NCI-H1694 (cell line): ENCODE data around the gene IER3IP1.
A peak's percentile ranks its signal among the peaks of the same experiment; 100 is the strongest.
"Not testable (repeated sequence)": the region's sequence is repeated elsewhere in the genome, so short reads cannot be mapped to it uniquely, and the experiment has no call there.

Source experiments
- DNase-seq: peaks from one replicate; lab custom pipeline; 2025; lab: John Stamatoyannopoulos, UW

The IER3IP1 gene

GRCh38 chr18:47175898-47176575, at the start of gene IER3IP1:
TSS of gene IER3IP1 (minus strand) at chr18:47176364. CDS start at chr18:47176277, 87 bp downstream.
- DNase-seq: peak; percentile 37

- peak; percentile 63 for DNase-seq
Observed at GRCh38 chr18:47215554-47216138, 39.5 kb upstream of the IER3IP1 start.

- DNase-seq: no peak
Observed at GRCh38 chr18:47209171-47209570, 33.0 kb upstream of the IER3IP1 start.

- no peak for DNase-seq
Observed at GRCh38 chr18:47206945-47207637, 30.9 kb upstream of the IER3IP1 start.

- DNase-seq: peak; percentile 34
Observed at GRCh38 chr18:47204908-47205522, 28.9 kb upstream of the IER3IP1 start.

GRCh38 chr18:47203626-47204464, 27.7 kb upstream of the IER3IP1 start:
- DNase-seq: no peak

GRCh38 chr18:47195961-47196360, 19.8 kb upstream of the IER3IP1 start:
- DNase-seq: not testable (repeated sequence)

GRCh38 chr18:47191961-47192360, 15.8 kb upstream of the IER3IP1 start:
- no peak for DNase-seq

- DNase-seq: no peak
Observed at GRCh38 chr18:47187721-47188120, 11.6 kb upstream of the IER3IP1 start.

- no peak for DNase-seq
Observed at GRCh38 chr18:47184419-47185050, 8.4 kb upstream of the IER3IP1 start.

- DNase-seq: not testable (repeated sequence)
Observed at GRCh38 chr18:47182156-47182555, 6.0 kb upstream of the IER3IP1 start.

- no peak for DNase-seq
Observed at GRCh38 chr18:47180765-47181164, 4.6 kb upstream of the IER3IP1 start.

GRCh38 chr18:47179520-47179919, 3.4 kb upstream of the IER3IP1 start:
- DNase-seq: peak; percentile 28

GRCh38 chr18:47175283-47175897, 774 bp downstream of the IER3IP1 start:
- DNase-seq: no peak

- no peak for DNase-seq
Observed at GRCh38 chr18:47174545-47175116, 1.5 kb downstream of the IER3IP1 start.

GRCh38 chr18:47172476-47172875, 3.7 kb downstream of the IER3IP1 start:
- DNase-seq: no peak

- DNase-seq: no peak
Observed at GRCh38 chr18:47168913-47169312, 7.3 kb downstream of the IER3IP1 start.

GRCh38 chr18:47168509-47168908, 7.7 kb downstream of the IER3IP1 start:
- DNase-seq: no peak

- no peak for DNase-seq
Observed at GRCh38 chr18:47166294-47166693, 9.9 kb downstream of the IER3IP1 start.

GRCh38 chr18:47163241-47163640, 12.9 kb downstream of the IER3IP1 start:
- DNase-seq: no peak

- no peak for DNase-seq
Observed at GRCh38 chr18:47160256-47160655, 15.9 kb downstream of the IER3IP1 start.
